HG02571 (cell line): ENCODE results near the gene HPCA.

ENCODE experiments used
- ATAC-seq: cut with Tn5 transposase; IDR thresholded peaks from one replicate; pipeline ENCODE4 v1.9.1; 2021; ENCODE audit warnings: mild to moderate bottlenecking, moderate library complexity; ENCODE audit not compliant: unreplicated experiment

The HPCA gene

DNA sequence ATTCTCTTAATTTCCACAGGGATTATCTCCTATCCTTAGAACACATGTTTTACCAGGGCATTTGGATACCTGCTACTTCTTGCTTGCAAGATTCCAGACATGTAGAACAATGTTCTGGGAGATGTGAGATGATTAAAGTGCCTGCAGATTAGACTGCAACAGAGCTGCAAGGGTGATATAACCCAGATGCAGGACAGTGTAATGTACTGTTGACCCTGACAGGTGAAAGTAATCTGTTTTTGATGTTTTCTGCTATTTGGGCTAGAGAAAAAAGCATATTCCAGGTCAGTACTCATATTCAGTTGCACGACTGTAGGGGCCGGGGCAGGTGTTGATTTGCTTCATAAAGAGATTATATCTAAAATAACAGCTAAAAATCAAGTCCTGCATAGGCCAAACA is 42.0 kb downstream of the HPCA start:
- ATAC-seq, result no peak

DNA sequence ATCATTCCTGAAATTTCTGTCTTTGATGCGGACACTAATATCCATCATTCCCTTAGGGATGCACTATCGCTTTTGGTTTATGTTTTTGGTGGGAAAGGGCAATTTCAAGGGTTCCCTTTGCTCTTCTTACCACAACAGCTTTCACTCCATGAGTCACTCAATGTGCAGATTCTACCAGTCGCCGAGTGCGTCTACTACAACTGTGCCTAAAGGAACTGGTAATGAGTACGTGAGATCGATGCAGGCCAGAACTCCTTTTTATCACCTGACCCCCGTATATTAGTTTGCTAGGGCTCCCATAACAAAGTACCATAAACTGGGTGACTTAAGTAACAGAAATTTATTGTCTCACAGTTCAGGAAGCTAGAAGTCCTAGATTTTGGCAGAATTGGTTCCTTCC is 42.4 kb downstream of the HPCA start:
- ATAC-seq, result no peak

DNA sequence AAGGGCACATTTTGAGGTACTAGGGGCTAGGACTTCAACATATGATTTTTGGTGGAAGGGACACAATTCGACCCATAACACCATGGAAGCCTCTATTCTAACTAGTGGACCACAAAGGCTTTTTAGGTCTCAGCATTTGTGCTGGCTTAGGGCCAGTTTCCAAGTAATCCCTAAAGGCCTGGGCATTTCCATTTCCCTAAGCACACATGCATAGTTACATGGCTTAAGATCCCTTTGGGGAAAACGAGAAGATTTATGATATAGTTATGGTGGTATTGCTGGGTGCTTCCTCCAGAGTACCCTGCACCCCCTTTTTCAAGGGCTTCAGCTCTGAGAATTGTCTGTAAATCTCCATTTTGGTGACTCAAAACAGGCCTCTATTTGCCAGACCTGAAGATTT is 43.1 kb downstream of the HPCA start:
- no peak for ATAC-seq

DNA sequence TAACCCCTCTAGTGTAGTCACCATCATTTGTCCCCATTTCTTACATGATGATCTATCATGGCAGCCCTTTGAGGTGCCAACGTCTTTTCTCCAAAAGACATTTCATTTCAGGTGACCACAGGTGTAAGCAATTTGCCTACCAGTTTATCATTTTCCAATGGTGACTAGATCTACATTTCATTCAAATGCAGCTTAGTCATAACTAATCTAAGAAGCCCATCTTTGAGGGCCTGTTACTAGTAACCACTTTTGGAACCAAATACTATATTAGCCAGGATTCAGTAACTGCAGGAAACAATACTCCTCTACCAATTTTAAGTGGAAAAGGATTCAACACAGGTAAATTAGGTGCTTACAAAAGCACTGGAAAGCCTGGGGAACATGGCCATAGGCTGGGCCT is 45.5 kb downstream of the HPCA start:
- no peak for ATAC-seq

DNA sequence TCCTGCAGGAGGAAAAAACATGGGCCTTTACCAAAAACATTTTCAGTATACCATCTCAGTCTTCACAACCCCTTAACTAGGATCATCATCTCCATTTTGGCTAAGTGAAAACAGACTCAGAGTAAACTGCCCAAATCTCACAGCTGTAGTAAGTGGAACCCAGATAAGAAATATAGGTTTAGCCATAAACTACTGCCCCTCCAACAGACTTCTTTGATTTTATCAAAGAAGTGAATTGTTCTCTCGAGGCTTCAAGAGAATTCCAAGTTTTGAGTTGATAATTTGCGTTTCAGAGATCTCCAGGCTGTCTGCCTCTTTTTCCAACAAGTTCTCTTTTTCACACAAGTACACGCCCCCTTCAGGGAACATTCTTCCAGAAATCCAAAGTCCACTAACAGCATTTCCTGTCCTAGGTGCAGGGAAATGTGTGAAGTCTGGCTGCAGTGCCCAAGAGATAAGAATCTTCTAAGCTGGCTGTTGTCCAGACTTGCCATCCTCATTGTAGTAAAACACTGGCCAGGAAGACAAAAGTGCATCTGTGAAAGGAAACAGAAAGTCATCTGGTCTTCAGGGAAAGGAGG is 47.5 kb downstream of the HPCA start:
- ATAC-seq, result no peak

DNA sequence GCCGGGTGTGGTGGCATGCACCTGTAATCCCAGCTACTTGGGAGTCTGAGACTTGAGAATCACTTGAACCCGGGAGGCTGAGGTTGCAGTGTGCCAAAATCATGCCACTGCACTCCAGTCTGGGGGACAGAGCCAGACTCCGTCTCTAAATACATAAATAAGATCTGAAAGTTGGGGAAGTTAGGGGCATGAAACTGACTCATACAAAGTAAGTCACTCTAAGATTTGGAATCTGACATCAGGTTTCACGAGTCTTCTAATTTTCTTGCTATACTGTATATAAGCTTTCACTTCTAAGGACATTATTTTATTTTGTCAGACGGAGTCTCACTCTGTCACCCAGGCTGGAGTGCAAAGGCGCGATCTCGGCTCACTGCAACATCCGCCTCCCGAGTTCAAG is 48.2 kb downstream of the HPCA start:
- no peak for ATAC-seq

DNA sequence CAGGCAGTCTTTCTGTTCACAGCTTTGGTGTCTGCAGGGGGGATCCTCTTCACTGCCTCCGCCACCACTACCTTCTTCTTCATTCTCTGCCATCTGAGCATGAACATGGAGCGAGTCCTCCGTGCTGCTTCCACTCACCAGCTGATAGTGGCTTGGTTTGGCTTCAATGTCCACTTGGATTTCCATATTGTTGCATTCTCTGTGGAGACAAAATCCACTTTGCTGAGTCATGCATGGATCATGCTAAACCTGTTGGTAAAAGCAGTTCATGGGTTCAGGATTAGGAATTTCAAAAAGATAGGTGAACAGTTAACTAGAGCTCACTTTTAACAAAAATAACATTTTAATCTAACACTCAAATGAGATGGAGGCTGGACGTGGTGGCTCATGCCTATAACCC is 50.8 kb downstream of the HPCA start:
- ATAC-seq, result no peak

DNA sequence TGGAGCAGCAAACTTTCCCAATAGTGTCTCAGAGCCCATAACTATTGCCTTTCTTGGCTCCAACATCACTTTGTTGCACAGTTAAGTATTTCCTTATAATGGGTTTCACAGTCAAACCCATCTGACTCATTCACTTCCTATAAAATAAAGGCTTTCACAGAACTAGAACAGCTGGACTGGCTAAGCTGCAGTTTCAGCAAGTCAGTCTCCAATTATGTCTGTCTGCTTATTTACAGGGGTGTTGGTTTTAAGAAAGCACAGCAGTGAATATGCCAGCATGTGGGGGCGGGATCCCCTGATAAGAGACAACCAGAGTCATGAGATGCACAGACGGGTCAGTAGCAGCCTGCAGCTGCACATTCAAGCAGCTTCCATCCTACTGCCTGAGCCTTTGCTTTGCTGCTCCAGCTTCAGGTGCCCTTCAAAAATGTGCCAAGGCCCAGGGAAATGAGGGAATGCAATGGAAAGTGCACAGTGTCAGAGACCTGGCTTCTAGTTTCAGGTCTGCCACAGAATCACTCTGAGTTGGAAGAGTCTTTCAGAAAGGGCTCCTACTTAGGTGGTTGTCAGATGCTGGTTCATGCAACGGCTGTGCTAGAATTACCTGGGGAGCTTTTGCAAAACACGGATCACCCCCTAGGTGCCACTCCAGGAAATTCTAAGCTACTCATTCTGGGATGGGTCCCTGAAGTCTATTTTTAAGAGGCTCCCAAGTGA is 53.5 kb downstream of the HPCA start:
- no peak for ATAC-seq

DNA sequence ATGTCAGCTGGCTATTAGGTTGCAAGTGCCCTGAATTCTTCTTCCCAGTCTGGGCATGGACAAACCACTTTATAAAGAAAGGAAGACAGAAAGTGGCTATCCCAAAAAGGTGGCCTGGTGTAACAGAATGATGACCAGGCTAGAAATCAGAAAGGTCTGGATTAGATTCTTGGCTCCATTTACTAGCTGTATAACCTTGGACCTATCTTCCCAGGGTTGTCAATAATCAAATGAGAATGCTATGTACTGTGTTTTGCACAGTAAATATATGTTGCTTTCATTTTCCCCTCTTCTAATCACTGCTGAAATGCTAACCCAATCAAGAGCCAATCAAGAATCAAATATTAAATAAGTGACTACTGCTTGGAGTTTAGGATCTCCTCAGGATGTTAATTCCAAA is 57.9 kb downstream of the HPCA start:
- no peak for ATAC-seq
